GM12878 (cell line): ENCODE measurements around the gene KITLG. TPM values are rescaled to one million over a fixed set of nuclear protein-coding genes. Genes with fewer than 3 reads are reported as not detected.

Experiments
- ATAC-seq: fragments of 200-7000 bp; cut with Tn5 transposase; 3 replicates; pipeline ENCODE4 v1.9.1; 2020; ENCODE audit warnings: mild to moderate bottlenecking, moderate library complexity
- BruUV-seq: library from RNA; stranded (reverse); fragments of 400-500 nt; replicated peaks from 2 replicates; lab custom pipeline; 2021; lab: Mats Ljungman, UMichigan
- CTCF ChIA-PET: fragments of 300-600 bp; sonication (Branson Sonifier 250); formaldehyde crosslinking; extraction: SDS; loops from one replicate; lab custom pipeline; 2021; ENCODE audit warnings: inconsistent platforms; lab: Yijun Ruan, JAX
- POLR2A ChIA-PET: fragments of 350-600 bp; formaldehyde crosslinking; extraction: SDS; loops from one replicate; lab custom pipeline; 2021; ENCODE audit warnings: inconsistent platforms; lab: Charles Lee
- RAD21 ChIA-PET: fragments of 300-600 bp; sonication (Branson Sonifier 250); formaldehyde crosslinking; loops from one replicate; lab custom pipeline; 2023; ENCODE audit warnings: antibody characterized with exemption; ENCODE audit not compliant: unreplicated experiment; lab: Charles Lee
- SMC1A ChIA-PET: fragments of 300-600 bp; sonication (Branson Sonifier 250); formaldehyde crosslinking; loops from one replicate; lab custom pipeline; 2023; ENCODE audit not compliant: unreplicated experiment, uncharacterized antibody; lab: Charles Lee
- DNase-seq: peaks from one replicate; pipeline ENCODE4 v3.0.0-alpha.2; 2011; ENCODE audit warnings: low read depth, low spot score
- FAIRE-seq: peaks from 3 replicates; lab custom pipeline; 2011; peaks lifted over from hg19 to GRCh38; lab: Jason Lieb, UNC
- H2AFZ ChIP-seq: 2 replicates; pipeline ENCODE4 v1.6.0; 2011; ENCODE audit warnings: low read depth, low read length, control low read depth; ENCODE audit not compliant: control insufficient read depth
- H3K27ac ChIP-seq: 2 replicates; pipeline ENCODE4 v1.5.1; 2011; ENCODE audit warnings: control low read depth; ENCODE audit not compliant: control insufficient read depth, insufficient read depth
- H3K27me3 ChIP-seq, 2 experiments: replicated peaks in 1 of 2; 2 replicates each; pipeline versions ENCODE4 v1.6.0 to v1.6.1; 2011; ENCODE audit warnings: low read length in 1 of 2; ENCODE audit not compliant: control insufficient read depth in 2 of 2, insufficient read depth in 2 of 2
- H3K36me3 ChIP-seq, 2 experiments: 2 replicates each; pipeline ENCODE4 v1.5.1; 2011; ENCODE audit warnings: low read length in 1 of 2; ENCODE audit not compliant: control insufficient read depth in 2 of 2, insufficient read depth in 2 of 2
- H3K4me1 ChIP-seq: 2 replicates; pipeline ENCODE4 v1.6.1; 2011; ENCODE audit warnings: mild to moderate bottlenecking, low read length, moderate library complexity, mixed read lengths; ENCODE audit not compliant: control insufficient read depth, insufficient read depth
- H3K4me2 ChIP-seq: 2 replicates; pipeline ENCODE4 v1.6.0; 2011; ENCODE audit warnings: control low read depth; ENCODE audit not compliant: control insufficient read depth, insufficient read depth
- H3K4me3 ChIP-seq: fragments of 200-600 bp; sonication (generic); 2 replicates; pipeline ENCODE4 v1.5.1; 2016
- H3K79me2 ChIP-seq: 2 replicates; pipeline ENCODE4 v1.6.0; 2011; ENCODE audit warnings: low read length; ENCODE audit not compliant: control insufficient read depth, insufficient read depth
- H3K9ac ChIP-seq: 2 replicates; pipeline ENCODE4 v1.8.0; 2011; ENCODE audit warnings: low read length, control low read depth, mixed read lengths; ENCODE audit not compliant: control insufficient read depth, insufficient read depth
- H3K9me3 ChIP-seq: replicated peaks from 3 replicates; pipeline ENCODE4 v1.5.1; 2011; ENCODE audit warnings: mild to moderate bottlenecking, low read length; ENCODE audit not compliant: control insufficient read depth, insufficient read depth
- H4K20me1 ChIP-seq: 2 replicates; pipeline ENCODE4 v1.6.0; 2011; ENCODE audit not compliant: control insufficient read depth, insufficient read depth
- ATF2 ChIP-seq: IDR thresholded peaks from 2 replicates; pipeline ENCODE4 v1.6.1; 2012; ENCODE audit warnings: low read length, inconsistent platforms
- BCL11A ChIP-seq: IDR thresholded peaks from 2 replicates; pipeline ENCODE4 v1.6.1; 2011; ENCODE audit warnings: low read depth, low read length
- CEBPB ChIP-seq, 2 experiments: fragments of 150-350 bp in 1 of 2; IDR thresholded peaks; 2 replicates each; pipeline ENCODE4 v1.6.1; 2012 to 2014; ENCODE audit warnings: low read depth in 2 of 2, low read length in 2 of 2, borderline replicate concordance in 1 of 2, inconsistent platforms in 1 of 2
- CREB1 ChIP-seq: IDR thresholded peaks from 2 replicates; pipeline ENCODE4 v1.6.1; 2012; ENCODE audit warnings: low read depth, mild to moderate bottlenecking, inconsistent platforms
- FOXK2 ChIP-seq: fragments of 450-650 bp; IDR thresholded peaks from 2 replicates; pipeline ENCODE4 v1.6.1; 2017; ENCODE audit warnings: mild to moderate bottlenecking, moderate library complexity
- MTA3 ChIP-seq: IDR thresholded peaks from 2 replicates; pipeline ENCODE4 v1.6.1; 2012; ENCODE audit warnings: low read length, inconsistent platforms, borderline replicate concordance
- NRF1 ChIP-seq: conservative IDR thresholded peaks from 2 replicates; pipeline ENCODE4 v1.6.1; 2011; ENCODE audit warnings: mild to moderate bottlenecking, low read depth, low read length, improper control_type of control experiment
- SMAD1 ChIP-seq: fragments of 450-650 bp; IDR thresholded peaks from 2 replicates; pipeline ENCODE4 v1.6.1; 2018; ENCODE audit warnings: mild to moderate bottlenecking, low read depth; ENCODE audit not compliant: partially characterized antibody
- SUZ12 ChIP-seq: fragments of 200-600 bp; sonication (generic); IDR thresholded peaks from one replicate; pipeline ENCODE4 v1.6.1; 2018; ENCODE audit warnings: antibody characterized with exemption, mild to moderate bottlenecking; ENCODE audit not compliant: unreplicated experiment
- TAF1 ChIP-seq: IDR thresholded peaks from 2 replicates; pipeline ENCODE4 v1.6.1; 2011; ENCODE audit warnings: mild to moderate bottlenecking, low read depth, low read length, borderline replicate concordance
- TCF7 ChIP-seq: IDR thresholded peaks from 2 replicates; pipeline ENCODE4 v1.6.1; 2014; ENCODE audit warnings: antibody characterized with exemption, borderline replicate concordance
- WGBS: methylation state at CpG from one replicate; pipeline ENCODE4 v1.1.6; 2016; ENCODE audit warnings: low lambda C conversion rate; ENCODE audit not compliant: insufficient replicate concordance, insufficient coverage; ENCODE audit errors: missing lambda C conversion rate; 5-methylcytosine and 5-hydroxymethylcytosine counted together
- in situ Hi-C: fragments of 300-500 bp; cut with MboI; formaldehyde crosslinking; loops from 9 replicates; pipeline ENCODE4 v1.14.3; 2018; ENCODE audit warnings: mixed read lengths
- intact Hi-C: fragments of 100-400 bp; cut with micrococcal nuclease; formaldehyde crosslinking; loops from one replicate; pipeline ENCODE4 v1.14.2; 2022; ENCODE audit not compliant: unreplicated experiment
- polyA plus RNA-seq, 11 experiments: library from polyadenylated mRNA; depleted of rRNA in 4 of 11; unstranded in 6 of 11; stranded (reverse) in 5 of 11; fragments of >200 nt; fragmentation: Nextera tagmentation in 4 of 11; fragmentation: Illumina TruSeq in 1 of 11; extraction: Ambion mirVana in 4 of 11; extraction: Trizol in 1 of 11; gene quantifications; 1 replicate in 1 of 11; 2 replicates in 10 of 11; pipeline versions ENCODE4 v1.2.1 to v1.2.3, GENCODE V29; 2011 to 2016; ENCODE audit warnings: inconsistent platforms in 2 of 11, missing spikeins in 2 of 11, low read depth in 1 of 11
- total RNA-seq, 4 experiments: library from RNA; depleted of rRNA in 3 of 4; stranded (reverse); fragments of >200 nt in 3 of 4; fragmentation: Illumina TruSeq in 1 of 4; extraction: Trizol in 1 of 4; gene quantifications; 2 replicates each; pipeline versions ENCODE4 v1.2.1 to v1.2.3, GENCODE V29; 2013 to 2021

The KITLG gene
- total and polyA plus RNA-seq, 10 of the 15 experiments (the other 5 are each of a cell fraction or from before 2014, with no cell fraction given): 0.02 to 0.51 (median 0.09) TPM; not detected in 1

GRCh38 chr12:88627501-88627900 lies 47.2 kb upstream of the KITLG start:
- Histone ChIP-seq H3K9ac (no peak overlapping the region), H3K79me2 (no peaks in the 10 kb centered on the region), H3K36me3 (no peaks in the 10 kb centered on the region), H3K4me1 (no peaks in the 10 kb centered on the region), H2AFZ (no peak overlapping the region), H3K27ac (no peak overlapping the region), H3K9me3 (no peaks in the 10 kb centered on the region), H4K20me1 (no peaks in the 10 kb centered on the region), H3K27me3 (no peaks in the 10 kb centered on the region), H3K4me3 (no peak overlapping the region), H3K4me2 (no peak overlapping the region)
- ChIA-PET POLR2A (no interaction called here), SMC1A (interaction anchor here (1.0 kb wide), 1 partner anchor 18 kb away, joined by 3 read pairs; no protein-coding TSS in a partner anchor), RAD21 (no interaction called here), CTCF (interaction anchor here (1.4 kb wide), 1 partner anchor 27 kb away, joined by 3 read pairs; no protein-coding TSS in a partner anchor)
- ATAC-seq: no peak
- DNase-seq: no peak
- intact Hi-C loops: no loop called here
- BruUV-seq: no TSS peak
- in situ Hi-C loops: no loop called here
- WGBS: 0% methylated on average over 1 of the region's 1 CpG
- TF ChIP-seq CEBPB (IDR thresholded peaks at IDR 0.05; ENCODE audit: borderline replicate concordance in 1 of 2, low read depth in 2 of 2, low read length in 2 of 2) (no peak), CREB1 (no peak)
- FAIRE-seq: no peak

- no peak overlapping the region for H3K4me3 ChIP-seq
- no peaks in the 10 kb centered on the region for H4K20me1 ChIP-seq
- H3K4me1 ChIP-seq: no peaks in the 10 kb centered on the region
- in situ Hi-C loops (no loop called here), intact Hi-C loops (no loop called here)
- no peak for ATAC-seq
- no peak for TF ChIP-seq NRF1
- no peak for TF ChIP-seq TAF1
- TF ChIP-seq MTA3: no peak
- TF ChIP-seq SMAD1: no peak
- no peak for TF ChIP-seq TCF7
- no peak for TF ChIP-seq FOXK2
- no peak for TF ChIP-seq ATF2
- no peak for TF ChIP-seq BCL11A
- no peak for TF ChIP-seq SUZ12
- ChIA-PET CTCF (no interaction called here), RAD21 (no interaction called here), SMC1A (no interaction called here), POLR2A (no interaction called here)
- no peak overlapping the region for H3K9ac ChIP-seq
- no peak for FAIRE-seq
- no peaks in the 10 kb centered on the region for H3K9me3 ChIP-seq
- H3K4me2 ChIP-seq: no peak overlapping the region
- DNase-seq: no peak
- no peaks in the 10 kb centered on the region for H3K27me3 ChIP-seq
- BruUV-seq: no TSS peak
- no peaks in the 10 kb centered on the region for H3K36me3 ChIP-seq
- no peak overlapping the region for H3K27ac ChIP-seq
- 44% methylated on average over 7 of the region's 7 CpGs for WGBS
- no peaks in the 10 kb centered on the region for H3K79me2 ChIP-seq
- no peak overlapping the region for H2AFZ ChIP-seq
Measured at GRCh38 chr12:88625356-88625755, 45.1 kb upstream of the KITLG start.
